Fibroblast of lung (primary cell): Measurements from ENCODE around the gene RAMP2.

Source experiments
- CTCF ChIP-seq, 2 donors: IDR thresholded peaks in 1 of 2; conservative IDR thresholded peaks in 1 of 2; 1 replicate in 1 of 2; 2 replicates in 1 of 2; pipeline ENCODE4 v1.5.1; 2011 to 2012; ENCODE audit warnings: low read length in 2 of 2, control low read depth in 1 of 2, inconsistent platforms in 1 of 2, low read depth in 1 of 2, mild to moderate bottlenecking in 1 of 2
- EZH2 ChIP-seq: IDR thresholded peaks from 2 replicates; pipeline ENCODE4 v1.5.1; 2012; ENCODE audit warnings: low read length, control low read depth, mild to moderate bottlenecking; ENCODE audit errors: missing control alignments

GRCh38 chr17:42760652-42761581 is at the start of gene RAMP2:
- TF ChIP-seq CTCF (conservative IDR thresholded peaks at IDR 0.05 in 1 of 2, IDR thresholded peaks at IDR 0.05 in 1 of 2; ENCODE audit: low read depth in 1 of 2, low read length in 2 of 2) (no peak), EZH2 (peak; percentile 39)
